A549 (cell line): ENCODE results near the gene DNASE1L1.

Experiments used
- ESRRA ChIP-seq: fragments of 150-350 bp; IDR thresholded peaks from 2 replicates; pipeline ENCODE4 v1.6.1; 2014; ENCODE audit warnings: mild to moderate bottlenecking, low read length, borderline replicate concordance
- JUNB ChIP-seq: fragments of >200 bp; sonication (Bioruptor Twin); formaldehyde crosslinking; IDR thresholded peaks from 2 replicates; pipeline ENCODE4 v1.6.1; 2016
- POLR2A ChIP-seq: IDR thresholded peaks from 2 replicates; pipeline ENCODE4 v1.6.1; 2012; ENCODE audit warnings: mild to moderate bottlenecking, low read length
- ZFP36 ChIP-seq: fragments of 450-650 bp; IDR thresholded peaks from 2 replicates; pipeline ENCODE4 v1.6.1; 2014; ENCODE audit warnings: borderline replicate concordance; ENCODE audit not compliant: partially characterized antibody
- TF ChIP-seq, protein P1 (sequence below): fragments of 250-450 bp; sonication (Bioruptor Pico); IDR thresholded peaks from 2 replicates; pipeline ENCODE4 v1.5.0; 2020; ENCODE audit warnings: low read depth, mild to moderate bottlenecking, moderate library complexity
- TF ChIP-seq, protein P2 (sequence below): fragments of >200 bp; sonication (Bioruptor Twin); formaldehyde crosslinking; IDR thresholded peaks from 3 replicates; pipeline ENCODE4 v1.5.1; 2016

DNA sequence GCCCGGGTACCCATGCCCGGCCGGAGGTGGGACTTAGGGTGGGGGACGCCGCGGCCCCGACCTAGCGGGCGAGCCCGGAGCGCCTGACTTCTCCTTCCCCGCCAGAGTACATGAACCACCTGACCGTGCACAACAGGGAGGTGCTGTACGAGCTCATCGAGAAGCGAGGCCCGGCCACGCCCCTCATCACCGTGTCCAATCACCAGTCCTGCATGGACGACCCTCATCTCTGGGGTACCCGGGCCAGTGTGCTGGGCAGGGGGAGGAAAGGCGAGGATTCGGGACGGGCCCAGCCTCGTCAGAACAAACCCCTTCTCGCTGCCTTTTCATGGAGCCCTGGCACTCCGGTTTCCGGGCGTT lies 2.9 kb upstream of the DNASE1L1 start:
- TF ChIP-seq JUNB, result no peak
- TF ChIP-seq, protein P1, sequence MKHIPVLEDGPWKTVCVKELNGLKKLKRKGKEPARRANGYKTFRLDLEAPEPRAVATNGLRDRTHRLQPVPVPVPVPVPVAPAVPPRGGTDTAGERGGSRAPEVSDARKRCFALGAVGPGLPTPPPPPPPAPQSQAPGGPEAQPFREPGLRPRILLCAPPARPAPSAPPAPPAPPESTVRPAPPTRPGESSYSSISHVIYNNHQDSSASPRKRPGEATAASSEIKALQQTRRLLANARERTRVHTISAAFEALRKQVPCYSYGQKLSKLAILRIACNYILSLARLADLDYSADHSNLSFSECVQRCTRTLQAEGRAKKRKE (CRISPR knock-in tag), result no peak
- TF ChIP-seq, protein P2, sequence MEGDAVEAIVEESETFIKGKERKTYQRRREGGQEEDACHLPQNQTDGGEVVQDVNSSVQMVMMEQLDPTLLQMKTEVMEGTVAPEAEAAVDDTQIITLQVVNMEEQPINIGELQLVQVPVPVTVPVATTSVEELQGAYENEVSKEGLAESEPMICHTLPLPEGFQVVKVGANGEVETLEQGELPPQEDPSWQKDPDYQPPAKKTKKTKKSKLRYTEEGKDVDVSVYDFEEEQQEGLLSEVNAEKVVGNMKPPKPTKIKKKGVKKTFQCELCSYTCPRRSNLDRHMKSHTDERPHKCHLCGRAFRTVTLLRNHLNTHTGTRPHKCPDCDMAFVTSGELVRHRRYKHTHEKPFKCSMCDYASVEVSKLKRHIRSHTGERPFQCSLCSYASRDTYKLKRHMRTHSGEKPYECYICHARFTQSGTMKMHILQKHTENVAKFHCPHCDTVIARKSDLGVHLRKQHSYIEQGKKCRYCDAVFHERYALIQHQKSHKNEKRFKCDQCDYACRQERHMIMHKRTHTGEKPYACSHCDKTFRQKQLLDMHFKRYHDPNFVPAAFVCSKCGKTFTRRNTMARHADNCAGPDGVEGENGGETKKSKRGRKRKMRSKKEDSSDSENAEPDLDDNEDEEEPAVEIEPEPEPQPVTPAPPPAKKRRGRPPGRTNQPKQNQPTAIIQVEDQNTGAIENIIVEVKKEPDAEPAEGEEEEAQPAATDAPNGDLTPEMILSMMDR, result no peak
- TF ChIP-seq POLR2A, result peak; percentile 53
- TF ChIP-seq ZFP36, result no peak
- no peak for TF ChIP-seq ESRRA
